ENCODE data around the gene PNMA8B.
A peak's percentile ranks its signal among the peaks of the same experiment; 100 is the strongest.
"Not testable (repeated sequence)": the region's sequence is repeated elsewhere in the genome, so short reads cannot be mapped to it uniquely, and the experiment has no call there.

PNMA8B gene, protein sequence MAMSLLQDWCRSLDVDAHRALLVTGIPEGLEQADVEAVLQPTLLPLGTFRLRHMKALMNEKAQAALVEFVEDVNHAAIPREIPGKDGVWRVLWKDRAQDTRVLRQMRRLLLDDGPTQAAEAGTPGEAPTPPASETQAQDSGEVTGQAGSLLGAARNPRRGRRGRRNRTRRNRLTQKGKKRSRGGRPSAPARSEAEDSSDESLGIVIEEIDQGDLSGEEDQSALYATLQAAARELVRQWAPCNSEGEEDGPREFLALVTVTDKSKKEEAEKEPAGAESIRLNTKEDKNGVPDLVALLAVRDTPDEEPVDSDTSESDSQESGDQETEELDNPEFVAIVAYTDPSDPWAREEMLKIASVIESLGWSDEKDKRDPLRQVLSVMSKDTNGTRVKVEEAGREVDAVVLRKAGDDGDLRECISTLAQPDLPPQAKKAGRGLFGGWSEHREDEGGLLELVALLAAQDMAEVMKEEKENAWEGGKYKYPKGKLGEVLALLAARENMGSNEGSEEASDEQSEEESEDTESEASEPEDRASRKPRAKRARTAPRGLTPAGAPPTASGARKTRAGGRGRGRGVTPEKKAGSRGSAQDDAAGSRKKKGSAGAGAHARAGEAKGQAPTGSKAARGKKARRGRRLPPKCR

DNA sequence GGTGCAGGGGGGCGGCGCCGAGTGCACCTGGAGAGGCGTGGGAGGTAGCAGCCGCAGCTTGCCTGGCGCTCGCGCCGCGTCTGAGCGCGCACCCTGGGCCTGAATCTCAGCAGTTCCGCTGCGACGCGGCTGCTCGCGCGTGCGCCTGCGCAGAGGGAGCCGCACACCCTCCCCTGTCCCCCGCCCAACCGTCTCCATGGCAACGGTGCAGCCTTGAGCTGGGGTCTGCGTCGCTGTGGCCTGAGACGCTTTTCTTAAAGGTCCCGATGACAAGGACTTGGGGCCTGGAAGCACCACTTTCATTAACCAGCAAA is at the start of gene PNMA8B:
PNMA8B (minus strand) TSS at position 82 of the 314 bp plus-strand sequence. CDS start 402 bp downstream, outside the sequence.
- no peak for DNase-seq (ENCODE audit: low read depth)

DNA sequence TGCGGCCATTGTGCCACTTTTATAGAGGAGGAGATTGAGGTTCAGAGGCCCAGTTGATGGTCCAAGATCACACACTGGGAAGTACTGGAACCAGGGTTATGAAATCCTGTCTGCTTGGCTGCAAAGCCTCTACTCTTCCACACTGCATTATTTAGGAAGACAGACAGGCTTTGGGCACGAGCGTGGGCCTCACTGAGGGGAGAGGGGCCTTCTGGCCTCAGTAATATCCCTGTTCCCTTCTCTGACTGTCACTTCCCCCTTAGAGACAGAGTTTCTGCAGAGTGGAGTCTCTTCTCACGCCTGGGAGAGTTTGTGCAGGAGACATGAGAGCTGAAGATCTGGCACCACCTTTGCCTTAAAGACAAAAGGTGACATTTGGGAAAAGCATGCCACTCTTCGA is 49.0 kb upstream of the PNMA8B start:
- DNase-seq (ENCODE audit: low read depth), result no peak

DNA sequence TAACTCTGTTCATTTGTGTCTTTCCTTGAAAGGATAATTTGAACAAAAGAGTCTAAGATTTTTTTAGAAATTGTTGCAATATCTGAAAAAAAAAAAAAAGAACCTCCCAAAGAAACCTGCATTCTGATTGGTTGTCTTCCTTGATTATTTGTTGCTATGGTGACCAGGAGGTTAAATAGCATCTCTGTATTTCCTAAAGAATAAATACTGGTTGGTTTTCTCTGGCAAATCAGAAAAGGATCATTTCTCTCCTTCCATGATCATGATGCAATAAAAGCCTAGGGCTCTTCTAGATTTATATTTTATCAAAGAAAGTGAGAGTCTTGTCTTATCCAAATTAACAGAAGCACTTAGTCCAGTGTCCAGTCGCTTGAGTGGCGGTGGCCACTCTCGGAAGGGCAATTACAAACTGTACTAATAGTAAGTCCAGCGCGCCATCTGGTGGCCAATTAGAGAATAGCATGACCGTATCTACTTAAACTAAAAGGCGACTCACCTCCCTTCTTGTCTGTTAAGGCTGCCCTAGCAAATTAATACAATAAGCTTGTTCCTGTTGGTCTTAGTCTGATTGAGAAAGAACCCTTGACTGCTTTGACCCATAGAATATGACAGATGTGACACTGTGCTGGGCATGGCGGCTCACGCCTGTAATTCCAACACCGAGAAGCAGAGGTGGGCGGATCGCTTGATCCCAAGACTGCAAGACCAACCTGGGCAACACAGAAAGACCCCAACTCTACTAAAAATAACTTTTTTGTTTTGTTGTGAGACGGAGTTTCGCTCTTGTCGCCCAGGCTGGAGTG is 47.0 kb upstream of the PNMA8B start:
- DNase-seq (ENCODE audit: low read depth), result peak; percentile 82

DNA sequence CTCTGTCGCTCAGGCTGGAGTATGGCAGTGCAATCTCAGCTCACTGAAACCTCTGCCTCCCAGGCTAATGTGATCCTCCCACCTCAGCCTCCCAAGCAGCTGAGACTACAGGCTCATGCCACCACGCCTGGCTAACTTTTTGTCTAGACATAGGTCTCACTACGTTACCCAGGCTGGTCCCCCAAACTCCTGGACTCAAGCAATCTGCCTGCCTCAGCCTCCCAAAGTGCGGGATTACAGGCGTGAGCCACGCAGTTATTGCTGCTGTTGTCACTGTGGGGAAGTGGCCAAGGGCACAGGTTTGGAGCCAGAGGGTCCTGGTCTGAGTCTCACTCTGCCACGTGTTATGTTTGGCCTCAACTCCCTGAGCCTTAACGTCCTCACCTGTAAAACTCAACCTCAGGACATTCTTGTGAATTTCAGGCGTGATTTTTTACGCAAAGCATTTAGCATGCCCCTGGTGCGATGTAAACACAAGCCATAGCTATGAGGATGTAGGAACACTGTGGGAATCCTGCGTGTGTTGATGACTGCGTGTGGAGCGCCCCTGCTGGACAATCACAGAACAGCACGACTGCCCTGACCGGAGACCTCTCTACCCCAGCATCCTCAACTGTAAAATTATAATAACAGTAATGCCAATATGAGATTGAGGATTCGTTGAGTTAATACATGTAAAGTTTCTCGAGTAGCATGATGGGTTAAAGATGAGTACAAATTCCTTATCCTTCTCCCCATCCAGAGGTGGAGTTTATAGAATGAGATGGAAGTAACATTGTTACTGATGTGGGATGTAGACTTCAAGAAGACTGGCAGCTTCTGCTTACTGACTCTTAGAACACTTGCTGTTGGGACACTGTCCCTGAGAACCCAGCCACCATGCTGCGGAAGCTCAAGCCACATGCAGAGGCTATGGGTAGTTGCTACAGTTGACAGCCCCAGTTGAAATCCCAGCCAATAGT is 41.8 kb upstream of the PNMA8B start:
- DNase-seq (ENCODE audit: low read depth), result no peak

DNA sequence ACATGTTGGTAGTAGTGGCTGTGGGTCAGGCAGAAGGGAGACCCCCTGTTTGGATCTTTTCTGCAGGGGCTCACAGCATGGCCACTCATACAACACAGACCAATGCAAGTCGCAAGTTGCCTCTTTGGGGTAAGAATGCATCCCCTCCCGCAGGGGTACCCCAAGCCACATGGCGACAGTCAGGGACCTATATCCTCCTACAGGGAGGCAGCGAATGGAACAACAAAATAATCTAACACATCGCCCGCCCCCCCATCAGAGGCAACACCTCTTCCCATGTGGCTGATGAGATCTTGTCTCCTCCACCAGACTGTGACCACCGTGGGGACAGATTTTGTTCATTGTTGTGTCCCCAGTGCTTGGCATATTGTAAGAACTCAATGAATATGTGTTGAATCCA is 40.7 kb upstream of the PNMA8B start:
- DNase-seq (ENCODE audit: low read depth), result no peak

DNA sequence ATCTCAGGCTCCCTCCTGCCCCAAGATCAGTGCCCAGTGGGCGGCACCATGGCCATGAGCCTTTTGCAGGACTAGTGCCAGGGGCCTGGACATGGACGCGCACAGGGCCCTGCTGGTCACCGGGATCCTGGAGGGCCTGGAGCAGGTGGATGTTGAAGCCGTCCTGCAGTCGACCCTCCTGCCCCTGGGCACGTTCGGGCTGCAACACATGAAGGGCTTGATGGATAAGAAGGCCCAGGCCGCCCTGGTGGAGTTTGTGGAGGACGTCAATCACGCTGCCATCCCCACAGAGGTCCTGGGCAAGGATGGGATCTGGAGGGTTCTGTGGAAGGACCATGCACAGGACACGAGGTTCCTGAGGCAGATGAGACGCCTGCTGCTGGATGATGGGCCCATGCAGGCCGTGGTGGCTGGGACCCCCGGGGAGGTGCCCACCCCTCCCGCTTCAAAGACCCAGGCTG is 38.0 kb upstream of the PNMA8B start:
- no peak for DNase-seq (ENCODE audit: low read depth)

DNA sequence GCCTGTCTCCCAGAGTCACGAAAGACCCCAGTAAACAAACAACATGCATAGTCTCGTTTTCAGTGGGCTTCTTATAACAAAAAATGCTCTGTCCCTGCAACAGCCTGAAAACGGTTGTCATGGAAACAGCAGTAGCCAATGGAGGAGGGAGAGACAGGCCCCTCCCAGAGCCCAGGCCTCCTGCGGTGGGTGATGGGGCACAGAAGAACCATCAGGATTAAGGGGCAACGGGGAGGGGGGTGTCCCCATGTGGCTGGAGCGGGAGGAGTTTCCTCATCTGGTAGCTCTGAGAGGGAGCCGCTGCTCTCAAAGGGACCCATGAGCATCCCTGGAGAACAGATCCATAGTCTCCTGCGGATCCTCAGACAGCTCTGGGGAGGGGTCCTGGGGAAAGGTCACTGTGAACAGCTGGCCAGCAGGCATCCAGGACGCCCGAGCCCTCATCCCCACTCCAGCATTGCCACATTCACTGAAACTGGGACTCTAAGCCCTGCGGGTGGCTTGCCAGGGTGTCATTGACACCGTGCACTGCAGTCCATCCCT is 37.5 kb upstream of the PNMA8B start:
- no peak for DNase-seq (ENCODE audit: low read depth)

DNA sequence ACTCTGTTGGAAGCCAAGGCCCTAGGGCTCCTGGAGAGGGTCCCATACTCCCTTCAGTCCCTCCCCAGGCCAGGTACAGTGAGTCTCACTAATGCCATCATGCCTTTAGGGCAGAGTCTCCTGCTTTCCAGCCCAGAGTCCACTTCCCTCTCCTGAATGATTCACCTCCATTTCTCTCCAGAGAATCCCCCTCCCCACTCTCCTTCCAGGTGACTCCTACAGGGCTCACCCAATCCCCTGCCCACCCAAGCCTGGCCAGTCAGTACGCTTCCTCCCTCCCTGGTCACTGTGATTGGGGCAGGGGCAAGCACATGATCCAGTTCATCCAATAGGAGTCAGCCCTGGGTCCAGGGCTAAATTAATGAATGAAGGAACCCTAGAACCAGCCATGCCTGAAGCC is 35.0 kb upstream of the PNMA8B start:
- DNase-seq (ENCODE audit: low read depth), result no peak

DNA sequence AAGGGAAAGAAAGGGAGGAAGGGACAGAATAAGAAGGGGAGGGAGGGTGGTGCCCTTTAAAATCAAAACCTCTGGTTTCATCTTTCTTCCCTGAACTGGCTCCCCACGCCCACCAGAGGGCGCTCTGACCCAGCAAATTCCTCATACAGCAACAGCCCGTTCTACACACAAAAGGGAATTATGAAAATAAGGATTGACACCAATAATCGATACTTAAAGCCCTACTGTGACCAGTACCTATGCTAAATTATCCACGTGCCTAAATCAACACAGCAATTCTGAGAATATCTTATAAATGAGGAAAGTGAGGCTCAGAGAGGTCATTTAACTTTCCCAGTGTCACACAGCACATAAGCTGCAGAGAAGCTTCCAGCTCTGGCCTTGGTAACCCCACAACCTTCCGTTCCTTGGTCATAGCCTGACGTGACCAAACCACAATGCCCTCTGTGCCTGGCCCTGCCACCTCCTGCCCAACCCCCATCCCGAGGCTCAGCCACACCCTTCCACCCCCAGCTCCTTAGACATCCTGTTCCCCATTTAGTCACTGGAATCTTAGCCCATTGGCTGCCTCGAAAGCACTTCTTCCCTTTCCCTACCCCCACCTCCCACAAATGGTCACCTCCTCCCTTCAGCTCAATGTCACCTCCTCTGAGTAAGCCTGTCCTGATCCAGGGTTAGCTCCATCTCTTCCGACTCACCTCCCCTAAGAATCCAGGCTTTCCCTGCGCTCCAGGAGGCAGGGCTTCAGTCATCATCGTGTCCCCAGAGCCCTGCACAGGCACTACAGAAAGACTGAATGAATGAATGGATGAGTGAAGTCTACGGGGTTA is 34.2 kb upstream of the PNMA8B start:
- peak; percentile 48 for DNase-seq (ENCODE audit: low read depth)

DNA sequence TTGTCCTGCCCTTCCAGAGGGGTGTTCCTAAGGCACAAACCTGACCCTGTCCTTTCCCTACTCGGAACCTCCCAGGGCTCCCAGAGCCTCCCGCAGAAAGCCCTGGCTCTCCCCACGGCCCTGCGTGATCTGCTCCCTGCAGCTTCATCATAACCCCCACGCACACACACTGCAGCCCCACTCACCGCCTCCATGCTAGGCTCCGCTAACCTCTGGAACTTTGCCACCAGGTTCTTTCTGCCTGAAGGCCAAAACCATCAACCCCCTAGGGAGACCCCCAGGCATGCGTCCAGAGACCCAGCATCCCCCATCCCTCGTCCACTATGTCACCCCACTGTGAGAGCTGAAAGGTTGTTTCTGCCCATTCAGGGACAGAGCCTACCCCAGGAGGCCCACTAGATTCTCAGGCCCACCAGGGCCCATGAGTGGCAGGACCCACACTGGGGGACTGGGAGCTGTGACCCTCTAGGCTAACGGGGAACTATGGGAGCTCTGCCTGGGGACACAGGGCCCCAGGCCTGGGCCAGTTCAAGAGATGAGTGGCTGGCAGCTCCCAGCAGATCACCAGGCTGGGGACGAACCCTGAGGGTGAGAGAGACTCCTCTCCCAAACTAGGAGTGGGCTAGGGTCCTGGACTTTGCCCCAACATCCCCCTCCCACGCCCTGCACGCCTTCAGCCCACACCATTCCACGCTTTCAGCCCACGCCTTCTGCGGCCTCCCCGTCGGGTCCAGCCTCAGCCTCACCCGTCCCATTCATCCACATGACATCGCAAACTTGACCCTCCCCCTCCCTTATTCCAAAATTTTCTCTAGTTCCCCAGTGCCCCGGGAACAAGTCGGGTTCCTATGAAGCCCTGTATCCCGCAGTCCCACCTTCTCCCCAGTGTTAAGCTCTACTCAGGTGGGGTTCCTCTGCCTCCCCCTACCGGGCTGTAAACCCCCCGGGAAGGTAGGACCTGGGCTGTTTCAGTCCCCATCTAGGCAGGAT is 33.2 kb upstream of the PNMA8B start:
- no peak for DNase-seq (ENCODE audit: low read depth)

DNA sequence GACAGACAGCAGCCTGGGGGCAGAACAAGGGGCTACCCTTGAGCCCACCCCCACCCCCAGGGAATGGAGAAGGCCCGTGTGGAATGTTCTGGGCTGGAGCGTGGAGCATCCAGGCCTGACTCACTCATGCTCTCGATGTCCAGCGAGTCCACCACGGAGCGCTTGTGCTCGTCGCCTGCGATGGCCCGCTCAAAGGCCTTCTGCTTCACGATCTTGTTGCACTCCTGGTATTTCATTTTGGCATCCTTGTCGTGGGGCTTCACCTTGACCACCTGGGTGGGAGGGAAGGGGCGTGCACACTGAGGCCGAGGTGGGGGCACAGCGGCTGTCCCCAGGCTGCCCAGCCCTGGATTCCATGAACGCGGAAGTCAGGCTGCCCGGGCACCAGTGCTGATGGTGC is 31.1 kb upstream of the PNMA8B start:
- not testable (repeated sequence) for DNase-seq (ENCODE audit: low read depth)

DNA sequence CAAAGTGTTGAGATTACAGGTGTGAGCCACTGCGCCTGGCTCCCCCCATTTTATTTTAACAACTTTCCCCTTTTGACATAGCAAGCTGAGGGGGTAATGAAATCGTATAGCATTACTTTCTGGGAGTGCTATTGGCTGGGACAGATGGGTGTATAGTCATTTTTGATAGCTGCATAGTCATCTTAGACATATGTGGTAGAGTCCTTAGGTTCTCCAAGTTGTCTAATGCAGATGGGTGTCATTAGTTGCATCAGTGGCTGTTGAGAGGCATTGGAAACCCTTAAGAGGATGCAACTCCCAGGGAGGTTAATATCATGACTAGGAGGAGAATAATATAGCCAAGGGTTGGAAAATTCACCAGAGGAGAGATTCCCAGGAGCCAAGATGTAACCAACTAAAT is 28.6 kb upstream of the PNMA8B start:
- DNase-seq (ENCODE audit: low read depth), result no peak

DNA sequence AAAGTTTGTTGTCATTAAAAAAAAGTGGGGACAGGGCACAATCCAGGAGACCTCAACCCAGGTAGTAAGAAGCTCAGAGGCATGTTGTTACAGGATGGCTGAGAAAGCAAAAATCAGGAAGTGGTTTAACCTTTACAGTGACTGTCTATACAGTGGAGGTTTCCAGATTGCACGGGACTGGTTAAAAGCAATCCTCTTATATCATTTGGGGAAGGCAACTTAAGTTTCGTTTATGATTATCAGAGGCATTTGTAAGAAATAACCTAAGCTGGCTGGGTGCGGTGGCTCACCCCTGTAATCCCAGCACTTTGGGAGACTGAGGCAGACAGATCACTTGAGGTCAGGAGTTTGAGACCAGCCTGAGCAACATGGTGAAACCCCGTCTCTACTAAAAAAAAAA is 27.3 kb upstream of the PNMA8B start:
- DNase-seq (ENCODE audit: low read depth), result not testable (repeated sequence)

DNA sequence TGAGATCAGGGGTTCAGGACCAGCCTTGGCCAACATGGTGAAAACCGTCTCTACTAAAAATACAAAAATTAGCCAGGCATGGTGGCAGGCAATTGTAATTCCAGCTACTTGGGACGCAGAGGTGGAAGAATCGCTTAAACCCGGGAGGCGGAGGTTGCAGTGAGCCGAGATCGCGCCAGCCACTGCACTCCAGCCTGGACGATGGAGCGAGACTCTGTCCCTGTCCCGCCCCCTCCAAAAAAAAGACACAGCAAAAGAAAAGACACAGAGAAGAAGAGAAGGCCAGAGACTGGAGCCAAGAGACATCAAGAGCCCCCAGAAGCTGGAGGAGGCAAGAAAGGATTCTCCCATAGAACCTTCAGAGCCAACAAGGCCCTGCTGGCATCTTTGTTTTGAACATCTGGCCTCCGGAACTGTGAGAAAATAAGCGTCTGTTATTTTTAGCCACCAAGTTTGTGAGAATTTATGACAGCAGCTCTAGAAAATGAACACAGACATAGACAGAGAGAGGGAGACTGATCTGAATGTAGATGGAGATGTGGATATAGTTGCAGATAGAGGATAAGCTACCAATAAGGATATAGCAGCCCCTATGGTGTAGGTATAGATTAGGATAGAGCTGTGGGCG is 25.7 kb upstream of the PNMA8B start:
- DNase-seq (ENCODE audit: low read depth), result no peak

DNA sequence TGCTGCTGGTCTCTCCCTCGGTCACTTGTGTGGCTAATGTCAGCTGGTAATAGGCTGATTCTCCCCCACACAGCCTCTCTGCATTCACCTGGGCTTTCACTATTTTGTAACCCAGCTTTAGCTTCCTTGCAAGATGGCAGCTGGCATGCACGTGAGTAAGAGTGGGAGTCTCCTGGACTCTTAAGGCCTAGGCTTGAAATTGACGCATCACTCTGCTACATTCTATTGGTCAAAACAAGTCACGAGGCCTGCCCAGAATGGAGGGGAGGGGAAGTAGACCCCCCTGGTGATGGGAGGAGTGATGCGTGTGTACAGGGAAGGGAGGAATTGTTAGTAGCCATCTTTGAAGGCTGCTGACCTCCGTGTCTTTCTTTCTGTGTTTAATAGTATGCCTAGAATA is 24.9 kb upstream of the PNMA8B start:
- DNase-seq (ENCODE audit: low read depth), result no peak

DNA sequence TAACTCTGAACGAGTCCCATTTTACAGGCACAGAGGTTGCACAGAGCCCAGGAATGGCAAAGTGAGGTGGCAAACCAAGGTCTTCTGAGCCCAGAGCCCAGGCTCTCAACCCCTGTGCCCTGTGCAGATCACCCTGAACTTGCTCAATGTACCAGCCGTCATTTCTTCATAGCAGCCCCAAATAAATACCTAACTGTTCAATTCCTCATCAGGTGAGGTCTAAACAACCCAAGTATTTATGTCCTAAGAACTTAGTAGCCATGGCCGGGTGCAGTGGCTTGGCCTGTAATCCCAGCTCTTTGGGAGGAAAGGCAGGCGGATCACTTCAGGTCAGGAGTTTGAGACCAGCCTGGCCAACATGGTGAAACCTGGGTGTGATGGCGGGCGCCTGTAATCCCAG is 21.8 kb upstream of the PNMA8B start:
- no peak for DNase-seq (ENCODE audit: low read depth)

DNA sequence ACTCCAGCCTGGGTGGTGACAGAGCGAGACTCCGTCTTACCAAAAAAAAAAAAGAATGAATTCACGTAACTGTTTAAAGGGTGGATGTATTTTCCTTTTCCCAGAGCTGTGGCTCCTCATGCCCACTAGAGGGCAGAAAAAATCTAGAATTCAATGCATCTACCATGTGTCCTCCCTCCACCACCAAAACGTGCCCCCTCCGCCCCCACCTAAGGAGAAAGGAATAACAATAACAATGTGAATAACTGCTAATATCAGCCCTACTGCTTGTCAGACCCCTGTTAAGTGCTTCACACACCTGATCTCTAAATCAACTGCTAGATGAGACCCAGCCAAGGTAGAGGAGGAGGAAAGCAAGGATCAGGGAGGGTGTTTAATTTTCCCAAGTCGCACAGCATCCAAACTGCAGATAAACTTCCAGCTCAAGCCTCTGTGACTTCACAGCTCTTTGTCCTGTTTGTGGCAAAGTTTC is 20.2 kb upstream of the PNMA8B start:
- no peak for DNase-seq (ENCODE audit: low read depth)

DNA sequence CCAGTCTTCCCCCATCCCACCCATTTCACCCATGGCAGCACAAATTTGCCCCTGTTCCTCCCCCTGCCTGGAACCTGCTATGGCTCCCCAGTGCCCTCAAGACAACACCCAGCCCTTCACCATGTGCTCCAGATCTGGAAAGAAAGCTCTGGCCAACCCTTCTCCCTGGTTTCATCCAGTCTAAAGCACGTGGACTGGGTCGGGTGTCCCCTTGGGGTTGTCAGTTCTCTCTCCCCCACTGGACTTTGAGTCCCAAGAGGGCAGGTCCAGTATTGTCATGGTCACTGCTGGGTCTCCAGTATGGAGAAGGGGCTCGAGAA is 19.6 kb upstream of the PNMA8B start:
- DNase-seq (ENCODE audit: low read depth), result no peak

All from HS-27A (cell line).